GM18873 (cell line): ENCODE measurements around the gene DDX39B.

Source experiments
- ATAC-seq: cut with Tn5 transposase; IDR thresholded peaks from one replicate; pipeline ENCODE4 v1.9.1; 2021; ENCODE audit warnings: mild to moderate bottlenecking, moderate library complexity, moderate number of reproducible peaks; ENCODE audit not compliant: unreplicated experiment, low FRiP score

DDX39B gene

DNA sequence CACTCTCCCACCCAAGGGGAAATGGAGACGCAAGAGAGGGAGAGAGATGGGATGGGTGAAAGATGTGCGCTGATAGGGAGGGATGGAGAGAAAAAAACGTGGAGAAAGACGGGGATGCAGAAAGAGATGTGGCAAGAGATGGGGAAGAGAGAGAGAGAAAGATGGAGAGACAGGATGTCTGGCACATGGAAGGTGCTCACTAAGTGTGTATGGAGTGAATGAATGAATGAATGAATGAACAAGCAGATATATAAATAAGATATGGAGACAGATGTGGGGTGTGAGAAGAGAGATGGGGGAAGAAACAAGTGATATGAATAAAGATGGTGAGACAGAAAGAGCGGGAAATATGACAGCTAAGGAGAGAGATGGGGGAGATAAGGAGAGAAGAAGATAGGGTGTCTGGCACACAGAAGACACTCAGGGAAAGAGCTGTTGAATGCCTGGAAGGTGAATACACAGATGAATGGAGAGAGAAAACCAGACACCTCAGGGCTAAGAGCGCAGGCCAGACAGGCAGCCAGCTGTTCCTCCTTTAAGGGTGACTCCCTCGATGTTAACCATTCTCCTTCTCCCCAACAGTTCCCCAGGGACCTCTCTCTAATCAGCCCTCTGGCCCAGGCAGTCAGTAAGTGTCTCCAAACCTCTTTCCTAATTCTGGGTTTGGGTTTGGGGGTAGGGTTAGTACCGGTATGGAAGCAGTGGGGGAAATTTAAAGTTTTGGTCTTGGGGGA, 34.3 kb upstream of the DDX39B start:
- ATAC-seq: no peak

DNA sequence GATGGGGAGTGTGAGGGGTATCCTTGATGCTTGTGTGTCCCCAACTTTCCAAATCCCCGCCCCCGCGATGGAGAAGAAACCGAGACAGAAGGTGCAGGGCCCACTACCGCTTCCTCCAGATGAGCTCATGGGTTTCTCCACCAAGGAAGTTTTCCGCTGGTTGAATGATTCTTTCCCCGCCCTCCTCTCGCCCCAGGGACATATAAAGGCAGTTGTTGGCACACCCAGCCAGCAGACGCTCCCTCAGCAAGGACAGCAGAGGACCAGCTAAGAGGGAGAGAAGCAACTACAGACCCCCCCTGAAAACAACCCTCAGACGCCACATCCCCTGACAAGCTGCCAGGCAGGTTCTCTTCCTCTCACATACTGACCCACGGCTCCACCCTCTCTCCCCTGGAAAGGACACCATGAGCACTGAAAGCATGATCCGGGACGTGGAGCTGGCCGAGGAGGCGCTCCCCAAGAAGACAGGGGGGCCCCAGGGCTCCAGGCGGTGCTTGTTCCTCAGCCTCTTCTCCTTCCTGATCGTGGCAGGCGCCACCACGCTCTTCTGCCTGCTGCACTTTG, 33.6 kb upstream of the DDX39B start, which contains the start of gene TNF:
TSS of gene TNF (plus strand) at position 231 of the 567 bp plus-strand sequence. CDS start at position 408, 177 bp downstream.
- no peak for ATAC-seq

DNA sequence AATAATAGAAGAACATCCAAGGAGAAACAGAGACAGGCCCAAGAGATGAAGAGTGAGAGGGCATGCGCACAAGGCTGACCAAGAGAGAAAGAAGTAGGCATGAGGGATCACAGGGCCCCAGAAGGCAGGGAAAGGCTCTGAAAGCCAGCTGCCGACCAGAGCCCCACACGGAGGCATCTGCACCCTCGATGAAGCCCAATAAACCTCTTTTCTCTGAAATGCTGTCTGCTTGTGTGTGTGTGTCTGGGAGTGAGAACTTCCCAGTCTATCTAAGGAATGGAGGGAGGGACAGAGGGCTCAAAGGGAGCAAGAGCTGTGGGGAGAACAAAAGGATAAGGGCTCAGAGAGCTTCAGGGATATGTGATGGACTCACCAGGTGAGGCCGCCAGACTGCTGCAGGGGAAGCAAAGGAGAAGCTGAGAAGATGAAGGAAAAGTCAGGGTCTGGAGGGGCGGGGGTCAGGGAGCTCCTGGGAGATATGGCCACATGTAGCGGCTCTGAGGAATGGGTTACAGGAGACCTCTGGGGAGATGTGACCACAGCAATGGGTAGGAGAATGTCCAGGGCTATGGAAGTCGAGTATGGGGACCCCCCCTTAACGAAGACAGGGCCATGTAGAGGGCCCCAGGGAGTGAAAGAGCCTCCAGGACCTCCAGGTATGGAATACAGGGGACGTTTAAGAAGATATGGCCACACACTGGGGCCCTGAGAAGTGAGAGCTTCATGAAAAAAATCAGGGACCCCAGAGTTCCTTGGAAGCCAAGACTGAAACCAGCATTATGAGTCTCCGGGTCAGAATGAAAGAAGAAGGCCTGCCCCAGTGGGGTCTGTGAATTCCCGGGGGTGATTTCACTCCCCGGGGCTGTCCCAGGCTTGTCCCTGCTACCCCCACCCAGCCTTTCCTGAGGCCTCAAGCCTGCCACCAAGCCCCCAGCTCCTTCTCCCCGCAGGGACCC, 32.6 kb upstream of the DDX39B start:
- no peak for ATAC-seq

DNA sequence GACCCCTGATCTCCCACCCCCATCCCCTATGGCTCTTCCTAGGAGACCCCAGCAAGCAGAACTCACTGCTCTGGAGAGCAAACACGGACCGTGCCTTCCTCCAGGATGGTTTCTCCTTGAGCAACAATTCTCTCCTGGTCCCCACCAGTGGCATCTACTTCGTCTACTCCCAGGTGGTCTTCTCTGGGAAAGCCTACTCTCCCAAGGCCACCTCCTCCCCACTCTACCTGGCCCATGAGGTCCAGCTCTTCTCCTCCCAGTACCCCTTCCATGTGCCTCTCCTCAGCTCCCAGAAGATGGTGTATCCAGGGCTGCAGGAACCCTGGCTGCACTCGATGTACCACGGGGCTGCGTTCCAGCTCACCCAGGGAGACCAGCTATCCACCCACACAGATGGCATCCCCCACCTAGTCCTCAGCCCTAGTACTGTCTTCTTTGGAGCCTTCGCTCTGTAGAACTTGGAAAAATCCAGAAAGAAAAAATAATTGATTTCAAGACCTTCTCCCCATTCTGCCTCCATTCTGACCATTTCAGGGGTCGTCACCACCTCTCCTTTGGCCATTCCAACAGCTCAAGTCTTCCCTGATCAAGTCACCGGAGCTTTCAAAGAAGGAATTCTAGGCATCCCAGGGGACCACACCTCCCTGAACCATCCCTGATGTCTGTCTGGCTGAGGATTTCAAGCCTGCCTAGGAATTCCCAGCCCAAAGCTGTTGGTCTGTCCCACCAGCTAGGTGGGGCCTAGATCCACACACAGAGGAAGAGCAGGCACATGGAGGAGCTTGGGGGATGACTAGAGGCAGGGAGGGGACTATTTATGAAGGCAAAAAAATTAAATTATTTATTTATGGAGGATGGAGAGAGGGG, 31.7 kb upstream of the DDX39B start:
- ATAC-seq: no peak

DNA sequence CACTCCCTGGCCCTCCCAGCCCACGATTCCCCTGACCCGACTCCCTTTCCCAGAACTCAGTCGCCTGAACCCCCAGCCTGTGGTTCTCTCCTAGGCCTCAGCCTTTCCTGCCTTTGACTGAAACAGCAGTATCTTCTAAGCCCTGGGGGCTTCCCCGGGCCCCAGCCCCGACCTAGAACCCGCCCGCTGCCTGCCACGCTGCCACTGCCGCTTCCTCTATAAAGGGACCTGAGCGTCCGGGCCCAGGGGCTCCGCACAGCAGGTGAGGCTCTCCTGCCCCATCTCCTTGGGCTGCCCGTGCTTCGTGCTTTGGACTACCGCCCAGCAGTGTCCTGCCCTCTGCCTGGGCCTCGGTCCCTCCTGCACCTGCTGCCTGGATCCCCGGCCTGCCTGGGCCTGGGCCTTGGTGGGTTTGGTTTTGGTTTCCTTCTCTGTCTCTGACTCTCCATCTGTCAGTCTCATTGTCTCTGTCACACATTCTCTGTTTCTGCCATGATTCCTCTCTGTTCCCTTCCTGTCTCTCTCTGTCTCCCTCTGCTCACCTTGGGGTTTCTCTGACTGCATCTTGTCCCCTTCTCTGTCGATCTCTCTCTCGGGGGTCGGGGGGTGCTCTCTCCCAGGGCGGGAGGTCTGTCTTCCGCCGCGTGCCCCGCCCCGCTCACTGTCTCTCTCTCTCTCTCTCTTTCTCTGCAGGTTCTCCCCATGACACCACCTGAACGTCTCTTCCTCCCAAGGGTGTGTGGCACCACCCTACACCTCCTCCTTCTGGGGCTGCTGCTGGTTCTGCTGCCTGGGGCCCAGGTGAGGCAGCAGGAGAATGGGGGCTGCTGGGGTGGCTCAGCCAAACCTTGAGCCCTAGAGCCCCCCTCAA, 30.5 kb upstream of the DDX39B start, which contains the start of gene LTA:
TSS of gene LTA (plus strand) at position 249 of the 871 bp plus-strand sequence. CDS start at position 703, 454 bp downstream.
- ATAC-seq: peak; percentile 33

DNA sequence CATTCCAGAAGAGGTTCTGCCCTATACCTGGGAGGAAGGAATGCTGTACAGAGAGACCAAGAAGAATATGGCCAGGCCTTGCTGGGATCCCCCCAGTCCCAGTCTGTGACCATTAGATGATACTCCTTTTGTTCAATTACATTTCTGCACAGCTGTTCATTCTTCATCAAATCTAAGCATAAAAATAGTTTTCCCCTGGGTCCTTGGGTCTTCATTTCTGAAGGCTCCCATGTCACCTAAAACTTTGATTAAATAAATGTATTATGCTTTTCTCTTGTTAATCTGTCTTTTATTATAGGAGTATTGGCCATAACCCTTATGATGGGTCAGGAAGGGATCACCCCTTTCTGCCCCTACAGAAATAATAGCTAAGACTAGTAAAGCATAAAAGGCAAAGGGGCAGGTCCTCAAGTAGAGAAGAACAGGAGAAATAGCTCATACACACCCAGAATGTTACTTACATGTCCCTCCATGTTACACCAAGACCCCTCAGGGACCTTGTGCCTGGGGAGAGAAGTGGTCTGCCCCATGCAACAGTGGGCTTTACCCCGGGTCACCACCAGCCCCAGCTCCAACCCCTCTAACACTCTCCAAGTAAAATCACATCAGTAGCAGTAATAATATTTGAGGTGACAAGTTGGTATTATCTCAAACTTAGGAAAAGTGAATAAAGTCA, 28.2 kb upstream of the DDX39B start:
- no peak for ATAC-seq

DNA sequence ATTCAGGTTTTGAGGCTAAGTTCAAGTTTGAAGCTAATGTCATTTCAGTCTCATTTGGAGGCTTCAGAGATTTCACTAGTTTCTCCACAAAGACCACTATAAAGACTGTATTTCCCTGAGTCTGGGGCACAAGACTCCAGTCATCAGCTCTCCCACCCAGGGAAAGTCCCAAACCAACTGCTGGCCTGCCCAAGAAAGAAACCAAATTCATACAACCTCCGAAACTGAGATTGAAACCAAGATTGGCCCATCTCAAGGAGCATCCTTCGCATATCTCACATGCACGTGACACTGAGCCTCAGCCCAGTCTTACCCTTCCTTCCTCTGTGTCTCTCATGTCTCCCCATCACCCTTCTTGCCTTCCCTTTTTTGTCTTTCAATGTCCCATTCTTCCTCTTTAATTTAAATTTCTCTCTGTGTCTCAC, 26.7 kb upstream of the DDX39B start:
- peak; percentile 76 for ATAC-seq

DNA sequence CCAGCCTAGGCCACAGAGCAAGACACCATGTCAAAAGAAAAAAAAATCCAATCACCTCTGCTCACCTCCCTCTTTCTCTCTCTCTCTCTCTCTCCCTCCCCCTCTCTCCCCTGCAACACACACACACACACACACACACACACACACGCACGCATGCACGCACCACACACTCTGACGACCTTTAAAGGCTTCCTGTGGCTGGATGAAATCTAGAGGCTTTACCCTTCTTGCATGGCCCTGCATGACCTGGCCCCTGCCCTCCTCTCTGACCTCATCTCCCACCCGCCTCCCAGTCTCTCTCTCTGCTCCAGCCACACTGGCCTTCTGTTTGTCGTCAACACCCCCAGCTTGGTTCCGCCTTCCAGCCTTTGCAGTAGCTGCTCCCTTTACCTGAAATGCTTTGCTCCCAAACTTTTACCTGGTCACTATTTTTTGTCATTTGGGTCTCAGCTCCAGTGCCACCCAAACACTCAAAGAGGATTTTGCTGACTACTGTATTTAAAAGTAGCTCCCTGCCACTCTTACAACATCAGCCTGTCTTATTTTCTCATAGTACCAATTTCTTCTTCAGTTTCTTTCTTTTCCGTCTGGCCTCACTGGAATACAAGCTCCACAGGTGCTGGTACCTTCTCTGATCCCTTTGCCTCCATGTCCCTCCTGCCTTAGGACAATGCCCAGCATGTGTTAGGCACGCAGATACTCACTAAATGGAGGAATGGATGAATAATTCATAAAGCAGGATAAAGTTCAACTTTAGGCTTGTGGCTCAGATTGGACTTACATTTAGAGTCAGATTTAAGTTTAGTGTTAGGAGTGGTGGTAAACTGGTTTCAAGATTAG, 25.9 kb upstream of the DDX39B start:
- ATAC-seq: no peak

DNA sequence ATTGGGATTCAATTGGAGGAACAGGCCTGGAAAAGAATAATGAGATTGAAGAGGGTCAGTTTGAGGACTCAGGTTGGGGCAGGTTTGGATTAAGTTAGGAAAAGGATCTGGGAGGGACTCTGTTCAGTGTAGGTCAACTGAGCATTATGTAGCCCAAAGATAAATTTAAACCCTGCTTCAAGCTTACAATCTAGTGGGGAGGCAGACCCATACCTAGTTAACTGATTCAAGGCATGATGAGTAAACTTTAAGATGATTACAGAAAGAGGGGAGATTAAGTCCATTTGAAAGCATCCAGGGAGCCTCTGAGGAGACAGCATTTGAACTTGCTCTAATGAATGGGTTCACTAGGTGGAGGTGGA, 18.9 kb upstream of the DDX39B start:
- no peak for ATAC-seq

DNA sequence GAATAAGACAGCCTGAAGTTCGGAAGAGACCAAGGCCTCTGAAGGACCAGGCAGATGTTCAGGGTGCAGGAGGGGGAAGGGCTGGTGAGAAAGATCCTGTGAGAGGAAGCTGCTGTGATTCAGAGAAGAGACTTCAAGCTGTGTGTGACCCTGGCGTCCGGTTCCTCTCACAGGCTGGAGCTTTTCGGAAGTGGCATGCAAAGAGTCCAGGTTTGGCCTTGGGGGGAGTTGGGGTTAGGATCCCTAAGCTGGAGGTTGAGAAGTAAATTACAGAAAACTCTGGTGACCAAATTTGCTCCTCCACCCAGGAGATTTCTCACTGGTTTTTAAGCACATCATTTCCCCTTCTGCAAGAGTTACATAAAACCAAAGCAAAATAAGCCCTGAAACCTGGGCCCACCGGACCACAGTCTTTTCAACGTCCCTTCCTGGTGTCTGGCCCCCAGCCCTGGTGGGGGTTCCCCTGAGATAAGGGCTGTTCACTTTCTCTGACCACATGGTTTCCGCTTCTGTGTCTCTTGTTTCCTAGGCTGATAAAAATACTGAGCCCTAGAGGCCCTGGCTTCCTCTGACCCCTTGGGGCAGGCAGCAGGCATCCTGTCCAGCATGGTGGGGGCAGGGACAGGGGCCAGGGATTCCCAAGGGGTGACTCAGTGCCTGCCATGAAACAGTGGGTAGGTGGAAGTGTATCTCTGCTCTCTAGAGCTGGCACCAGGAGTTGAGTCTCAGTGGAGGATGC, 18.3 kb upstream of the DDX39B start:
- peak; percentile 61 for ATAC-seq

DNA sequence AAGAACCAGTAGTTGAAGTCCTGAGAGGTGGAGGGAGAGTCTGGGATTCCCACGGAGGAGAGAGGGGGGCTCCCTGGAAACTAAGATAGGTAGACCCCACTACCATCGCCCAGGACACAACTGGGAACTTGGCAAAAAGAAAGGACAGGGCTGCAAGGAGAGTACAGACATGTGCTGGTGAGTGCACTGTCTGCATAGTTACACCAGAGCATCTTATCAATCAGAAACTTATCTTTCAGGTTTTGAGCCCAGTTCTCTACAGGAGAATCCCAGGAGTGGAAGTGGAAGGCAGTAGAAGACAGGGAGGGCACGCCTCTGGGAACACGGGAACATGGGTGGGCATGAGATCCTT, 17.8 kb upstream of the DDX39B start:
- ATAC-seq: no peak

DNA sequence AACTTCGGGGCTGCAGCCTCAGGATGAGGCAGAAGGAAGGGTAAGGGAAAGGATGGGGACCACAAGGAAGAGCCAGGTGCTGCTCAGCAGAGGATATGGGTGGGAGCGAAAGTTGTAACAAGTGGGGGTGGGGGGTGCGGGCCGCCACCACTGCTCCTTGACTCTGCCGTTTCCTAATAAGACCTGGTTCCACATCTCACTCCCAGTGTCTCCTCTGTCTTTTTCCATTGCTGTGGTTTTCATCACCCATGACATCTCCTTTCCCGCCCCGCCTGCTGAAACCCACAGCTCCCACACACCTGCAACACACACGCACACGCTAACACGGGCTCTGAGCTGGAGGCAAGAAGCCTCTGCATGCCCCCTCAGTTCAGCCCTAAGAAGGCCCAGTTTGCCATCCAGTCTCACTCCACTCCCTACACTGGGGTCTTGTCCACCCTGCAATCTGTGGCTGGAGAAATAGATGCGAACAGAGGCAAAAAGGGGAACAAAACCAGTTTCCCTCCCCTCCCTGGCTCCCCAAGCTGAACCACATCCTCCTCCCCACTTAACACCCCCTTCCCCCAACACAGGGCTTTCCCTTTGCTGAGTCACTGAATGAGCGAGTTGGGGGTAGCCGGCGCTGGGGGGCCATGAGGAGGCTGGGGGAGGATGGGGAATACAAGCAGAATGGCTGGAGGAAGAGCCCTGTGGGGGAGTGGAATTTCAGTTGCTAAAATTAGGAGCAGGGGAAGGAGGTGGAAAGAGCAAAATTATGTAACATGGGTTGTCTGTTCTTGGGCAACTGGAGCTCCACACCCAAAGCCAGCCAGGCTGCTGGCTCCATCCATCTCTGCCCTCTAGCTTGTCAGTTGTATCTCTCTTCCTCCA, 17.1 kb upstream of the DDX39B start:
- ATAC-seq: no peak

DNA sequence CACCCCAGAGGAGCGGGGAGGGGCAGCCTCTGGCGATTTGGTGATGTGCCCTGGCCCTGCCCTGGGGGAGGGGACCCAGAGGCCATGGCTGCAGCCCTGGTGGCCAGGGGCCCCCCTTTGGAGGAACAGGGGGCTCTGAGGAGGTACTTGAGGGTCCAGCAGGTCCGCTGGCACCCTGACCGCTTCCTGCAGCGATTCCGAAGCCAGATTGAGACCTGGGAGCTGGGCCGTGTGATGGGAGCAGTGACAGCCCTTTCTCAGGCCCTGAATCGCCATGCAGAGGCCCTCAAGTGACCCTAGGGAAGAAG, 16.5 kb upstream of the DDX39B start:
- ATAC-seq: no peak

DNA sequence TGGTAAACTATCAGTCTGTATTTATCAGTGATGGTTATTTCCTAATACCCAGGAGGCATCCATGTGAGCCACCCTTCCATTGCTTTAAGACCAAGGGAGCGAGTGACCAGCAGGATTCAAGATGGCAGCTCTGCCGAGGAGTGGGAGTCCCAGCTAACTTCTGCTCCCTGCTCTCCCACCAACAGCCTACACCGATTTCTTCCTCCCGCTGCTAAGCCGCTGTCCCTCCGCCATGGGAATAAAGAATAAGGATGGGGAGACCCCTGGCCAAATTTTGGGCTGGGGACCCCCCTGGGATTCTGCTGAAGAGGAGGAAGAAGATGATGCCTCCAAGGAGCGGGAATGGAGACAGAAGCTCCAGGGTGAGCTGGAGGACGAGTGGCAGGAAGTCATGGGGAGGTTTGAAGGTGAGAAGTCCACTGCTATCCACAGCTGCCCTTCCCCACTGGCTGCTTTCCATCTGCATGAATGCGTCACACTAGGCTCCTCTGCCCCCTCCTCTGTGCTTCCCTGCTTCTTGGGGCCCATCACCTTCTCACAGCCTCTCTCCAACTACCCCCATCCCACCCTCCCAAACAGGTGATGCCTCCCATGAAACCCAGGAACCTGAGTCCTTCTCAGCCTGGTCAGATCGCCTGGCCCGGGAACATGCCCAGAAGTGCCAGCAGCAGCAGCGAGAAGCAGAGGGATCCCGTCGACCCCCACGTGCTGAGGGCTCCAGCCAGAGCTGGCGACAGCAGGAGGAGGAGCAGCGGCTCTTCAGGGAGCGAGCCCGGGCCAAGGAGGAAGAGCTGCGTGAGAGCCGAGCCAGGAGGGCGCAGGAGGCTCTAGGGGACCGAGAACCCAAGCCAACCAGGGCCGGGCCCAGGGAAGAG, 15.9 kb upstream of the DDX39B start:
- no peak for ATAC-seq

DNA sequence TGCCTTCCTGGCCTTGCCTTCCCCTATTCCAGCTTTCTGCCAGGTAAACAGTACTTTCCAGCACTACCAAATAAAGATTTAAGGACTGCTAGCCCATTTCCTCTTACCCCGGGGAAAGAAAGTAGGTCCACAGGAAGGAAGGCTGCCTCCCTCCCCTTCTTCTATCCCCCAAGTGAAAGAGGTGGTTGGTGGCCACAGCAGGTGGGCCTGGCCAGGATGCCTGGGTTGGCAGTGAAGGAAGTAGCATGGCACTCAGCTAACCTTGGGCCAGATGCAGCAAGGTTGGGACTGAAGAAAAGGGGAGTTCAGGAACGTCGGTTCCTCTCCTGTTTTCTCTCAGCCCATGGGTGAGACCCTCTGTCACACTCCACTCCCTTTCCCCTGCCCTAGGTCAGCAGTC, 14.5 kb upstream of the DDX39B start:
- ATAC-seq: no peak
